ENCODE measurements around the gene AS3MT.
A peak's percentile ranks its signal among the peaks of the same experiment; 100 is the strongest.

Gene AS3MT

DNA sequence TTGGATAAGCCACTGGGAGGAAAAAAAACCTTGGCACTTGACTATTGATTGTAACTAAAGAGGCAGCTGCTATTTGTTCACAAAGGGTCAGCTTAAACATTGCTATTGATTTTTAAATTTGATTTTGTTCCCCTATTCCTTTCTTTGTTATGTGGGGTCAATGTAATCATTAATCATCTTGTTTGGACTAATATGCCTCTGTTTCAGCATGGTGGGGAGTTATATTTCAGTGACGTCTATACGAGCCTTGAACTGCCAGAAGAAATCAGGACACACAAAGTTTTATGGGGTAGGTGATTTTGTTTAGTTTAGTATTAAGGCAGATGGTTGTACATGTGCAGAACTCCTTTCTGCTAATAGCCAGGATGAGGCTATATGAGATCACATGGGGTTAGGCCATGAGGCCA lies 7.5 kb downstream of the AS3MT start:
- CTCF ChIA-PET: no interaction called here
- H3K9me3 Mint-ChIP-seq: no peaks in the 10 kb centered on the region
- no peaks in the 10 kb centered on the region for H3K36me3 Mint-ChIP-seq
- H3K4me3 Mint-ChIP-seq: no peak overlapping the region
- no peaks in the 10 kb centered on the region for H3K27me3 Mint-ChIP-seq
- no peak for DNase-seq
- no peaks in the 10 kb centered on the region for H3K4me1 Mint-ChIP-seq
- H3K27ac Mint-ChIP-seq: no peak overlapping the region

DNA sequence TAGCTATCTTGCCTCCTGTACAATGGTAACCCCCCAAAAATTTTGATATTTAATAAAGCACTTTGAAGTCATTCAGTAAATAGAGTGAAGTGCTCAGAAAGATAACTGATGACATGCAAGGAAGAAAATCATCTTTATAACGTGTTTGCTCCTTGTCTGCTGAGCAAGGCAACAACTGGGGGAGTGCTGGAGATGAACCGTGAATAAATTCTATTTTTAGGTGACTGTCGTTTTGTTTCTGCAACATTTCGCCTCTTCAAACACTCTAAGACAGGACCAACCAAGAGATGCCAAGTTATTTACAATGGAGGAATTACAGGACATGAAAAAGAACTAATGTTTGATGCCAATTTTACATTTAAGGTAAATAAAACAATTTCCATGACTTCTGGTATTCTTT lies 9.4 kb downstream of the AS3MT start:
- H3K27me3 Mint-ChIP-seq: no peaks in the 10 kb centered on the region
- H3K4me3 Mint-ChIP-seq: no peak overlapping the region
- no peak for DNase-seq
- H3K36me3 Mint-ChIP-seq: no peaks in the 10 kb centered on the region
- H3K9me3 Mint-ChIP-seq: no peaks in the 10 kb centered on the region
- H3K27ac Mint-ChIP-seq: no peak overlapping the region
- no peaks in the 10 kb centered on the region for H3K4me1 Mint-ChIP-seq
- CTCF ChIA-PET: no interaction called here

DNA sequence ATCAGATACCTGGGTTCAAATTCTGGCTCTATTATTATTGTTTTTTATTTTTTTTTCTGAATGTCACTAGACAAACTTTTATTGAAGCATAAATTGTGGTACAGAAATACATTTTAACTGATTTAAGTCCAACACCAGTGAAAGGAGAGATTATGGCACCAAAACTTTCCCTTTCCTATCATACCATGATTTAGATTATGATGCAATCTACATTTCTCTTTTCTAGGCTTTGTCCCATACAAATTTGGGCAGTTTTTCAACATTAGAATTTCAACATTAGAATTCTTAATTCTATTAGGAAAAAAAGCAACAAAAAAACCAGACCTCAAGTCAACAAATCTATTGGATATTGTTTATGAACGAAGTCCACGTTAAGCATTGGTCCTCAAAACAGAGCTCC lies 11.0 kb downstream of the AS3MT start:
- Mint-ChIP-seq H3K36me3 (no peaks in the 10 kb centered on the region), H3K27me3 (no peaks in the 10 kb centered on the region), H3K27ac (no peak overlapping the region), H3K4me3 (no peak overlapping the region), H3K4me1 (no peaks in the 10 kb centered on the region), H3K9me3 (no peaks in the 10 kb centered on the region)
- DNase-seq: no peak
- CTCF ChIA-PET: no interaction called here

DNA sequence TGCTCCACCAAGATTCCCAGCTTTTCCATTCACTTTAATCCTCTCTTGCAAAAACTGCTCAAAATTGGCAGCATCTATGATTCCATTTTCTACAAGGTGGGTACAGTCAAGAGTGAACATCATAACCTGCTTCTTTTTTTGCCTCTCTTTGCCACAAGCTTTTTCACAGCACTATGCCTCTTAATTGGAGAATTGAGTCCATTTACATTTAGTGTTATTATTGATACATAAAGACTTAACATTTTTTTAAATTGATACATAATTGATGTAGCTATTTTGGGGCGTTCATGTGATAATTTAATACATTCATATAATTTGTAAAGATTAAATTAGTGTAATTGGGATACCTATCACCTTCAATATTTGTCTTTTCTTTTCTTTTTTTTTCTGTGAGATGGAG lies 18.8 kb downstream of the AS3MT start:
- Mint-ChIP-seq H3K4me3 (no peak overlapping the region), H3K4me1 (no peaks in the 10 kb centered on the region), H3K27ac (no peak overlapping the region), H3K9me3 (no peaks in the 10 kb centered on the region), H3K36me3 (no peaks in the 10 kb centered on the region), H3K27me3 (no peaks in the 10 kb centered on the region)
- CTCF ChIA-PET: interaction anchor here (0.6 to 1.4 kb wide), 2 partner anchors 14 to 165 kb away, joined by 3 to 4 read pairs; no protein-coding TSS in a partner anchor
- no peak for DNase-seq

DNA sequence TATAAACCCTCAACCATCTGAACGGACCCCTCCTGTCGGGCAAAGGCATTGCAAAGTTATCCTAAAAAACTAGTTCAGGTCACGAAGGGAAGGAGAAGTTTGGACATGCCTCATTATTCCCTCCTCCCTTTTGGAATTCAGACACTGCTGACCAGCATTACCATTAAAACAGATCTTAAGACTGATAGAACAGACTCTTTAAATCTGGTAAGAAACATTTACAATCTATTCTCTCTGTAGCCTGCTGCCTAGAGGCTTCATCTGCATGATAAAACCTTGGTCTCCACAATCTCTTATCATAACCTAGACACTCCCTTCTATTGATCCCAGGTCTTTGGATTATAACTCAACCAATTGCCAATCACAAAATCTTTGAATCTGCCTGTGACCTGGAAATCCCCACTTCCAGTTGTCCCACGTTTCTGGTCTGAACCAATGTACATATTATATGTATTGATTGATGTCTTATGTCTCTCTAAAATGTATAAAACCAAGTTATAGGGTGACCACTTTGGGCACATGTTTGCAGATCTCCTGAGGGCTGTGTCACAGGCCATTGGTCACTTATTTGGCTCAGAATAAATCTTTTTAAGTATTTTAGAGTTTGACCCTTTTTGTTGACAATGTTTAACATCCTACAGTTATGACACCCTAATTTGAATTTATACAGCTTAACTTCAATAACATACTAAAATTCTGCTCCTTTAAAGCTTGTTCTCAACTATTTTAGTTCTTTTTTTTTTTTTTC lies 25.4 kb downstream of the AS3MT start:
- Mint-ChIP-seq H3K4me3 (no peak overlapping the region), H3K27me3 (no peaks in the 10 kb centered on the region), H3K27ac (no peak overlapping the region), H3K36me3 (no peaks in the 10 kb centered on the region), H3K9me3 (no peaks in the 10 kb centered on the region), H3K4me1 (no peaks in the 10 kb centered on the region)
- no peak for DNase-seq
- CTCF ChIA-PET: interaction anchor here (0.6 to 1.0 kb wide), 2 partner anchors 9 to 61 kb away, joined by 3 read pairs; no protein-coding TSS in a partner anchor

DNA sequence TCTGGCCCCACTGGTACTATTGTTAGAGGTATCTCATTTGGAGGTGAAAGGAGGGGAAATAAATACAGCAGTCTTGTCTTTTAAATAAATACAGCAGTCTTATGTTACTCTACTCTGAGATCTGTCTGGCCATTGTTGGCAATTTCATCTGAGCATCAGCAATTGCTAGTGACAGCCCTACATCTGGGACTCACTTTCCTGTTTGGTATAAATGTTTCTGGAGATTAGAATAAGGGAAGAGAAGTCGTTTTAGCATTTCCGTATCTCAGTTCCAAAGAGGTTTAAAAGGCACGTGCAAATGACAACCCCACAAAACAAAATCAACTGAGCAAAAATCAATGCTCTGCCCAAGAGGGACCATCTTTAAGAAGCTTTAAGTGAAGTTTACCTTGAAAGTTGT lies 30.7 kb downstream of the AS3MT start:
- Mint-ChIP-seq H3K9me3 (no peaks in the 10 kb centered on the region), H3K4me3 (no peak overlapping the region), H3K27ac (no peak overlapping the region), H3K27me3 (no peaks in the 10 kb centered on the region), H3K4me1 (no peaks in the 10 kb centered on the region), H3K36me3 (no peaks in the 10 kb centered on the region)
- CTCF ChIA-PET: interaction anchor here (0.7 to 6.3 kb wide), 6 partner anchors 13 to 350 kb away, joined by 3 to 72 read pairs (median 4); partner anchors contain the start of gene CYP17A1
- DNase-seq: no peak

DNA sequence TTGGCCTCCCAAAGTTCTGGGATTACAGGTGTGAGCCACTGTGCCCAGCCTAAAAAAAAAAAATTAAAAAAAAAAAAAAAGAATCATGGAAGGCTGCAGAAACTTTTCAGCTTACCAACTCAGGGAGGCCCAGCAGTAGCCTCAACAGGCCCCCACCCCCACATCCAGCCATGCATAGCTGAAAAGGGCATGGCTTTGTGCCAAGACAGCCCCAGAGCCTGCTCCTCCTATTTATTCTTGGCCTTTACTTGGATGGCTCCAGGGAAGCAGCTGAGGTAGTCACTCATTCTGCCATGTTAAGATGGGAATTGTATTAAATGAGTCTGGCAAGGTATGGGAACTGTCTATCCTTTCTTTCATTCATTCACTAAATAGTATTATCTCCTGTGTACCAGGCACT lies 35.1 kb downstream of the AS3MT start:
- no peaks in the 10 kb centered on the region for H3K4me1 Mint-ChIP-seq
- H3K36me3 Mint-ChIP-seq: no peaks in the 10 kb centered on the region
- H3K4me3 Mint-ChIP-seq: no peak overlapping the region
- no peaks in the 10 kb centered on the region for H3K9me3 Mint-ChIP-seq
- no peak for DNase-seq
- CTCF ChIA-PET: interaction anchor here (0.6 to 6.3 kb wide), 2 partner anchors 29 to 69 kb away, joined by 3 to 72 read pairs; partner anchors contain the start of gene CYP17A1
- no peak overlapping the region for H3K27ac Mint-ChIP-seq
- no peaks in the 10 kb centered on the region for H3K27me3 Mint-ChIP-seq

DNA sequence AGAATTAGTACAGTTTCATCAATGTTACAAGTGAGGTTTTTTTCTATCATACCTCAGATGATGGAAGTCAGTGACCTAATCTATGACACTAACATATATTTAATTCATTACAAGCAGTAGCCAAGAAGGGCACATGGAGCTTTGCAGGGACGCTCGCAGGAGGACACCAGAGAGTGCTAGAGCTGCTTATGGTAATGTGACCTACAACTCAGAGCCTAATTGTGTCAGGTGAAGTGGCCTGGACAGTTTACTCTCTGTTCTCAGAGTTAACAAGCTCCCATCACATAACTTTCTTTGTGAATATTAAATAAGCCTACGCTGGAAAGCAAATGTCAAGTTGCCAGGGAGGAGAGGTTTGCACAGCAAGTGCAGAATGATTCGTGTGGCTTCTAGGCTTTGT lies 37.2 kb downstream of the AS3MT start:
- Mint-ChIP-seq H3K36me3 (no peaks in the 10 kb centered on the region), H3K4me3 (no peak overlapping the region), H3K27ac (no peak overlapping the region), H3K27me3 (no peaks in the 10 kb centered on the region), H3K4me1 (no peaks in the 10 kb centered on the region), H3K9me3 (no peaks in the 10 kb centered on the region)
- CTCF ChIA-PET: interaction anchor here (1.1 kb wide), 1 partner anchor 71 kb away, joined by 3 read pairs; no protein-coding TSS in a partner anchor
- DNase-seq: no peak

DNA sequence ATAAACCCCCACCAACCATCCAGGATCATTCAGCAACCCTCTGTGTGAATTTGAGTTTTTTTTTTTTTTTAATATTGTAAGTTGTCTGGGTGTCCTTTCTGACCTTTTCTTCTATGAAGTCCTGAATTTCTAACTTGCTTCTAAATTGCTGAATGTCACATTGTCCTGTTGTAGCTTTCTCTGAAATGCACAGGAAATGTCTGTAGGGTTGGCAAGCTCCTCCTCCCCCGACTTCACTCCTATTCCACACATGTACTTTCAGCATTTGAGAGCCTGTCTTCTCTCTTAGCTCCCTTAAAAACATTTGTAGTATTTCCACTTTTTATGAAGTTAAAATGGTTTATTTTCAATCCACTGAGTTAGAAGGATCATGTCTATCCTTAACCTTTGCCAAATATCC lies 45.5 kb downstream of the AS3MT start:
- peaks cover 2% of the 10 kb centered on the region for H3K9me3 Mint-ChIP-seq
- peaks cover 4% of the 10 kb centered on the region for H3K36me3 Mint-ChIP-seq
- DNase-seq: peak; percentile 37
- H3K27ac Mint-ChIP-seq: no peak overlapping the region
- peaks cover 38% of the 10 kb centered on the region for H3K4me1 Mint-ChIP-seq
- H3K4me3 Mint-ChIP-seq: no peak overlapping the region
- peaks cover 31% of the 10 kb centered on the region for H3K27me3 Mint-ChIP-seq
- CTCF ChIA-PET: interaction anchor here (0.6 to 2.0 kb wide), 6 partner anchors 13 to 330 kb away, joined by 3 to 10 read pairs (median 5); no protein-coding TSS in a partner anchor

DNA sequence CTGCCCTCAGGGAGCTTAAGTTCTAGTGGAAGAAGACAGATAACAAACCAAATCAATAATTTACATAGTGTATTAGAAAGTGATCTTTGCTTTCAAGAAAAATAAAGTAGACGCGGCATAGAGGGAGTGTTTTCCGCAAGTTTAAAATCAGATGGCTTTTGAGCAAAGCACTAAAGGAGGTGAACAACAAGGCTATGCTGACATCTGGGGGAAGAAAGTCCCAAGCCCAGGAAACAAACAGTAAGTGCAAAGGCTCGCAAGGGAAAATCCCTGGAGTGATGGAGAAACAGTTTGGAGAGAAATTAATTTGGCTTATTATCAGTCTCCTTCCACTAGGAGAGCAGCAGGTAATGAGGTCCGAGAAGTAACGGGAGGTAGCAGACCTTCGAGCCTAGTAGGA lies 46.9 kb downstream of the AS3MT start:
- Mint-ChIP-seq H3K4me3 (peak overlapping the region; percentile 51), H3K9me3 (peaks cover 2% of the 10 kb centered on the region), H3K36me3 (peaks cover 13% of the 10 kb centered on the region), H3K4me1 (peaks cover 52% of the 10 kb centered on the region), H3K27me3 (peaks cover 31% of the 10 kb centered on the region), H3K27ac (no peak overlapping the region)
- CTCF ChIA-PET: interaction anchor here (1.3 to 2.5 kb wide), 5 partner anchors 147 to 418 kb away, joined by 3 to 69 read pairs (median 26); no protein-coding TSS in a partner anchor
- no peak for DNase-seq

DNA sequence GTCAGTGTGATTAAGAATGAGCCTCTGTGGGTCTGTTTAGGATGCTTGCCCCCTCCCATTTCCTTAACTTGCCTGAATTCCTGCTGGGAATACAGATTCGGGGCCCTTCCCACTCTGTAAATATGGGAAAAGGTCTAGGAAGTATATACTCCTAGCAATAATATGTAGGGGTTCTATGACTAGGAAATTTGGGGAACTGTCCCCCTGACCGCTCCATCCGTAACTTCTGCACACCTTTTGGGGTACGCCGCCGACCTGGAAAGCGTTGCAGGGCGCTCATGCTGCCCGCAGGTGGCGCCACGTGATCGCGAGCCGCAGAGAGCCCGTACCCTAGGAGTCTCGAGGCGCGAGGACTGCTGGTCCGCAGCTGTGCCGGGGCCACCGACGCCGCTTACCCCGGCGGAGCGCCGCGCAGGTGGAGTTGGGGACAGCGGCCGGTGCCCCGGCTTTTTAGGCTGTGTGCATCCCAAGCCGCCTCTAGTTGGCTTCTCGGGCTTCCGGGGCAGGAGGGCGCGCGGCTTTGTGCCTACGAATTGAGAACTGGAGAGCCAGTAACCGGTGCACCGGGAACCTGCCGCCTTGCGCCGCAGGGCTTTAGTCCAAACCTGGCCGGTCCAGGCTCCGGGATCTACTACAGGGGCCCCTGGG lies 48.2 kb downstream of the AS3MT start:
- Mint-ChIP-seq H3K9me3 (peaks cover 2% of the 10 kb centered on the region), H3K36me3 (peaks cover 15% of the 10 kb centered on the region), H3K4me3 (peak overlapping the region; percentile 91)

DNA sequence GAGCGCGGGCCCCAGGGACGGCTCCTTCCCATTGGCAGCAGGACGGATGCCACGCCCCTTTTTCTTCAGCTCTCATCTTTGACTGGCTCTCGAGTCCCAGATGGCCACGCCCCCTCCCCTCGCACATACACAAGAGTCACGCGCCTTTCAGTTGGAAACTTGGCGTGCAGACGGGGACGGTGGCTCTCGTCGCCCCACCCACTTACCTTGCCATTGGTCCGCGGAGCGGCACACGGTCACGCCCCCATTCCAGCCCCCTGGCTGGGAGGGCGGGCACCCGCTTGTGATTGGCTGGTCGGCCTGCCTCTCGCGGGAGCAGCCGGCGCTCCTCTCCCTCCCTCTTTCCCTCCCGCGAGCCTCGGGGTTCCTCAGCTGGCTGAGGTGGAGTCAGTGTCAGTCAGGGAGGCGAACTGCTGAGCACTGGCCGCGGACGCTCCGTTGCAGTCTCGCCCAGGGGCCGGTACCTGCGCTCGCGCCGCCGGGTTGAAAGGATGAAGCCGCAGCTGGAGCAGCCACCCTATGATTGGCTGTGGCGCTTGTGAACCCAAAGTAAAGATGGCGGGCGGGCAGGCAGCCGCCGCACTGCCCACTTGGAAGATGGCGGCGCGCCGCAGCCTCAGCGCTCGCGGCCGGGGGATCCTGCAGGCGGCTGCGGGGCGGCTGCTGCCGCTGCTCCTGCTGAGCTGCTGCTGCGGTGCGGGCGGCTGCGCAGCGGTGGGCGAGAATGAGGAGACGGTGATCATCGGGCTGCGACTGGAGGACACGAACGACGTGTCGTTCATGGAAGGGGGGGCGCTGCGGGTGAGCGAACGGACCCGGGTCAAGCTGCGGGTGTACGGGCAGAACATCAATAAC lies 48.9 kb downstream of the AS3MT start, which contains the start of gene CNNM2:
Gene CNNM2 (plus strand): TSS at position 333 of the 855 bp plus-strand sequence. CDS start 187 bp downstream, at position 520.
- peak; percentile 100 for DNase-seq
- Mint-ChIP-seq H3K27me3 (peaks cover 15% of the 10 kb centered on the region), H3K27ac (peak within 1 kb of the TSS; percentile 93), H3K36me3 (peaks cover 16% of the 10 kb centered on the region), H3K4me3 (peak within 1 kb of the TSS; percentile 91), H3K9me3 (peaks cover 2% of the 10 kb centered on the region), H3K4me1 (peaks cover 67% of the 10 kb centered on the region)
- CTCF ChIA-PET: interaction anchor here (0.5 to 2.5 kb wide), 18 partner anchors 16 to 567 kb away, joined by 3 to 69 read pairs (median 6); partner anchors contain the start of genes INA and TAF5

More for the DNA sequence above, 48.2 kb downstream of the AS3MT start:
- Mint-ChIP-seq H3K27ac (peak overlapping the region; percentile 93), H3K27me3 (peaks cover 22% of the 10 kb centered on the region), H3K4me1 (peaks cover 63% of the 10 kb centered on the region)
- CTCF ChIA-PET: interaction anchor here (0.6 to 2.5 kb wide), 25 partner anchors 15 to 568 kb away, joined by 3 to 69 read pairs (median 4); partner anchors contain the start of genes INA and TAF5
- peak; percentile 85 for DNase-seq

DNA sequence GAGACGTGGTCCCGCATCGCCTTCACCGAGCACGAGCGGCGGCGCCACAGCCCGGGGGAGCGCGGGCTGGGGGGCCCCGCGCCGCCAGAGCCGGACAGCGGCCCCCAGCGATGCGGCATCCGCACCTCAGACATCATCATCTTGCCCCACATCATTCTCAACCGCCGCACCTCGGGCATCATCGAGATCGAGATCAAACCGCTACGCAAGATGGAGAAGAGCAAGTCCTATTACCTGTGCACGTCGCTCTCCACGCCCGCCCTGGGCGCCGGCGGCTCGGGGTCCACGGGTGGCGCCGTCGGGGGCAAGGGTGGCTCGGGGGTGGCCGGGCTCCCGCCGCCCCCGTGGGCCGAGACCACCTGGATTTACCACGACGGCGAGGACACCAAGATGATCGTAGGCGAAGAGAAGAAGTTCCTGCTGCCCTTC lies 49.6 kb downstream of the AS3MT start:
- H3K36me3 Mint-ChIP-seq: peaks cover 15% of the 10 kb centered on the region
- peaks cover 10% of the 10 kb centered on the region for H3K27me3 Mint-ChIP-seq
- peak overlapping the region; percentile 93 for H3K27ac Mint-ChIP-seq
- H3K9me3 Mint-ChIP-seq: peaks cover 2% of the 10 kb centered on the region
- peak; percentile 64 for DNase-seq
- CTCF ChIA-PET: interaction anchor here (0.5 to 2.5 kb wide), 7 partner anchors 17 to 326 kb away, joined by 4 to 69 read pairs (median 14); no protein-coding TSS in a partner anchor
- peak overlapping the region; percentile 91 for H3K4me3 Mint-ChIP-seq
- H3K4me1 Mint-ChIP-seq: peaks cover 71% of the 10 kb centered on the region
